Loucy (cell line): ENCODE results near the gene POLA1.

ENCODE experiments used
- H2AFZ ChIP-seq: fragments of 200-600 bp; sonication (generic); 2 replicates; pipeline ENCODE4 v1.6.0; 2016; ENCODE audit warnings: antibody characterized with exemption, mild to moderate bottlenecking, low read length, moderate library complexity
- H3F3A ChIP-seq: fragments of 200-600 bp; 2 replicates; pipeline ENCODE4 v1.6.0; 2016; ENCODE audit warnings: antibody characterized with exemption, low read depth, mild to moderate bottlenecking
- H3K27me3 ChIP-seq: fragments of 200-600 bp; sonication (generic); 2 replicates; pipeline ENCODE4 v1.6.1; 2014; ENCODE audit warnings: low read length, mild to moderate bottlenecking; ENCODE audit not compliant: insufficient read depth, poor library complexity, severe bottlenecking
- H3K36me3 ChIP-seq: fragments of 200-600 bp; sonication (generic); 2 replicates; pipeline ENCODE4 v1.6.1; 2016; ENCODE audit warnings: low read length; ENCODE audit not compliant: insufficient read depth
- H3K4me1 ChIP-seq: fragments of 200-600 bp; sonication (generic); 2 replicates; pipeline ENCODE4 v1.5.1; 2014; ENCODE audit warnings: low read length, mild to moderate bottlenecking; ENCODE audit not compliant: insufficient read depth, poor library complexity, severe bottlenecking
- H3K4me2 ChIP-seq: fragments of 200-600 bp; sonication (generic); 2 replicates; pipeline ENCODE4 v1.6.0; 2014; ENCODE audit warnings: antibody characterized with exemption, low read length, low read depth, mild to moderate bottlenecking; ENCODE audit not compliant: poor library complexity, severe bottlenecking
- H3K4me3 ChIP-seq: fragments of 200-600 bp; sonication (generic); 2 replicates; pipeline ENCODE4 v1.5.1; 2014; ENCODE audit warnings: low read length, mild to moderate bottlenecking, mixed read lengths; ENCODE audit not compliant: poor library complexity, severe bottlenecking
- H3K79me2 ChIP-seq: fragments of 200-600 bp; sonication (generic); 2 replicates; pipeline ENCODE4 v1.6.1; 2014; ENCODE audit warnings: low read length; ENCODE audit not compliant: insufficient read depth
- H3K9ac ChIP-seq: fragments of 200-600 bp; sonication (generic); 2 replicates; pipeline ENCODE4 v1.6.0; 2014; ENCODE audit warnings: mild to moderate bottlenecking, low read depth, low read length, moderate library complexity; ENCODE audit not compliant: poor library complexity, severe bottlenecking
- H3K9me2 ChIP-seq: fragments of 200-600 bp; sonication (generic); replicated peaks from 2 replicates; pipeline ENCODE4 v1.6.1; 2016; ENCODE audit warnings: low read depth, low read length, mixed read lengths
- H3K9me3 ChIP-seq: fragments of 200-600 bp; sonication (generic); 2 replicates; pipeline ENCODE4 v1.6.1; 2014; ENCODE audit warnings: mild to moderate bottlenecking, antibody characterized with exemption, low read length, low read depth; ENCODE audit not compliant: insufficient read depth
- H4K20me1 ChIP-seq: fragments of 200-600 bp; sonication (generic); 2 replicates; pipeline ENCODE4 v1.6.0; 2014; ENCODE audit warnings: antibody characterized with exemption, low read length, mild to moderate bottlenecking; ENCODE audit not compliant: insufficient read depth, poor library complexity, severe bottlenecking
- CTCF ChIP-seq: fragments of 200-600 bp; sonication (generic); conservative IDR thresholded peaks from 2 replicates; pipeline ENCODE4 v1.5.1; 2014; ENCODE audit warnings: mild to moderate bottlenecking, antibody characterized with exemption, low read length
- EZH2phosphoT487 ChIP-seq: fragments of 200-600 bp; IDR thresholded peaks from 2 replicates; pipeline ENCODE4 v1.6.1; 2018; ENCODE audit warnings: antibody characterized with exemption, mild to moderate bottlenecking, moderate library complexity, borderline replicate concordance

The POLA1 gene

GRCh38 chrX:24846550-24847150 lies 152.9 kb downstream of the POLA1 start:
- Histone ChIP-seq H3K4me2 (no peak overlapping the region), H4K20me1 (no peaks in the 10 kb centered on the region), H3K27me3 (no peaks in the 10 kb centered on the region), H2AFZ (no peak overlapping the region), H3K9ac (no peak overlapping the region), H3K36me3 (peaks cover 32% of the 10 kb centered on the region; the same call in 1 of the 2 replicates), H3K9me2 (no peaks in the 10 kb centered on the region), H3K4me1 (no peaks in the 10 kb centered on the region), H3K9me3 (no peaks in the 10 kb centered on the region), H3F3A (no peaks in the 10 kb centered on the region), H3K79me2 (no peaks in the 10 kb centered on the region), H3K4me3 (no peak overlapping the region)
- TF ChIP-seq EZH2phosphoT487 (no peak), CTCF (no peak)

GRCh38 chrX:24851289-24851688 lies 157.6 kb downstream of the POLA1 start:
- no peak for TF ChIP-seq EZH2phosphoT487
- no peak for TF ChIP-seq CTCF
- Histone ChIP-seq H3K79me2 (no peaks in the 10 kb centered on the region), H3K4me3 (no peak overlapping the region), H3F3A (no peaks in the 10 kb centered on the region), H3K27me3 (no peaks in the 10 kb centered on the region), H3K9ac (no peak overlapping the region), H3K9me2 (no peaks in the 10 kb centered on the region), H3K4me1 (no peaks in the 10 kb centered on the region), H3K9me3 (no peaks in the 10 kb centered on the region), H2AFZ (no peak overlapping the region), H4K20me1 (no peaks in the 10 kb centered on the region), H3K4me2 (no peak overlapping the region), H3K36me3 (peaks cover 21% of the 10 kb centered on the region; the same call in 1 of the 2 replicates)

GRCh38 chrX:24851780-24852179 lies 158.1 kb downstream of the POLA1 start:
- Histone ChIP-seq H3K9me3 (no peaks in the 10 kb centered on the region), H3K4me2 (no peak overlapping the region), H3K4me1 (no peaks in the 10 kb centered on the region), H3K36me3 (peaks cover 21% of the 10 kb centered on the region; the same call in 1 of the 2 replicates), H3K79me2 (no peaks in the 10 kb centered on the region), H3K27me3 (no peaks in the 10 kb centered on the region), H4K20me1 (no peaks in the 10 kb centered on the region), H2AFZ (no peak overlapping the region), H3K9ac (no peak overlapping the region), H3K9me2 (no peaks in the 10 kb centered on the region), H3K4me3 (no peak overlapping the region), H3F3A (no peaks in the 10 kb centered on the region)
- TF ChIP-seq CTCF = no peak
